ENCODE results near the gene NCKAP5L.

DNA sequence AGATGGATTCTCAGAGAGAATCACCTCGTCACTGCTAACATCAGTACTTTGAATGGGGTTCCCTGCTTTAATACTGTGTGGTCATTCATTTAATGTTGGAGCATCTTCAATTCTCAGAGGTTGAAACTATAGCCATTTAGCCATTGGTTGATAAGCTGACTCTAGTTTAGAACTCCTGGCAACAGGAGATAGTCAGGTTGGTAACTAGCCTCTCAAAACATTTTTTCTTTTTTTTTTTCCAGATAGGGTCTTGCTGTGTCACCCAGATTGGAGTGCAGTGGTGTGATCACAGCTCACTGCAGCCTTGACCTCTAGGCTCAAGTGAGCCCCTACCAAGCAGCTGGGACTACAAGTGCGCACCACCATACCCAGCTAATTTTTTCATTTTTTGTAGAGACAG, 3.5 kb upstream of the NCKAP5L start:
- TF ChIP-seq, protein P1, sequence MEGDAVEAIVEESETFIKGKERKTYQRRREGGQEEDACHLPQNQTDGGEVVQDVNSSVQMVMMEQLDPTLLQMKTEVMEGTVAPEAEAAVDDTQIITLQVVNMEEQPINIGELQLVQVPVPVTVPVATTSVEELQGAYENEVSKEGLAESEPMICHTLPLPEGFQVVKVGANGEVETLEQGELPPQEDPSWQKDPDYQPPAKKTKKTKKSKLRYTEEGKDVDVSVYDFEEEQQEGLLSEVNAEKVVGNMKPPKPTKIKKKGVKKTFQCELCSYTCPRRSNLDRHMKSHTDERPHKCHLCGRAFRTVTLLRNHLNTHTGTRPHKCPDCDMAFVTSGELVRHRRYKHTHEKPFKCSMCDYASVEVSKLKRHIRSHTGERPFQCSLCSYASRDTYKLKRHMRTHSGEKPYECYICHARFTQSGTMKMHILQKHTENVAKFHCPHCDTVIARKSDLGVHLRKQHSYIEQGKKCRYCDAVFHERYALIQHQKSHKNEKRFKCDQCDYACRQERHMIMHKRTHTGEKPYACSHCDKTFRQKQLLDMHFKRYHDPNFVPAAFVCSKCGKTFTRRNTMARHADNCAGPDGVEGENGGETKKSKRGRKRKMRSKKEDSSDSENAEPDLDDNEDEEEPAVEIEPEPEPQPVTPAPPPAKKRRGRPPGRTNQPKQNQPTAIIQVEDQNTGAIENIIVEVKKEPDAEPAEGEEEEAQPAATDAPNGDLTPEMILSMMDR (IDR thresholded peaks at IDR 0.05; ENCODE audit: low read length): no peak
- no peak for TF ChIP-seq EZH2 (optimal IDR thresholded peaks at IDR 0.05; ENCODE audit: low read depth, low read length)

Measured in MM.1S (cell line).